SK-N-DZ (cell line): Measurements from ENCODE around the gene NRAP.

ENCODE experiments used
- DNase-seq: peaks from one replicate; pipeline ENCODE4 v3.0.0-alpha.2; 2015; ENCODE audit warnings: low spot score

The NRAP gene

DNA sequence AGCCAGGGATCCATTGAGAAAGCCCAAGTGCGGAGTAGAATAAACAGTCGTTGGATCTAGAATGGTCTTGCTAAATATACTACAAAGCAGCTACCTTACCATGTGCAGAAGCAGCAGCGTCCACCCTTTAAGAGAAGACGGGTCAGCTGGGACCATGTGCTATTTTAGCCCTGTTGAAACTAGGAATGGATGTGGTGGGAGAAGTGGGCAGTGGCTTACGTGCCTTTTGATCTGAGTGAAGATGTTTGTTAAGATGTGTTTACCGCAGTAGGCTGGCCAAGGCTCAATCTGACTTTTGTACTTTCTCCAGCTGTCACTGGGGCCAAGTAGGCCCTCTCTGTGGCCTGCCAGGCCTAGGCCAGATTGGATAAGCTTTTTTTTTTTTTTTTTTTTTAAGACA is 101.8 kb downstream of the NRAP start:
- DNase-seq, result no peak

DNA sequence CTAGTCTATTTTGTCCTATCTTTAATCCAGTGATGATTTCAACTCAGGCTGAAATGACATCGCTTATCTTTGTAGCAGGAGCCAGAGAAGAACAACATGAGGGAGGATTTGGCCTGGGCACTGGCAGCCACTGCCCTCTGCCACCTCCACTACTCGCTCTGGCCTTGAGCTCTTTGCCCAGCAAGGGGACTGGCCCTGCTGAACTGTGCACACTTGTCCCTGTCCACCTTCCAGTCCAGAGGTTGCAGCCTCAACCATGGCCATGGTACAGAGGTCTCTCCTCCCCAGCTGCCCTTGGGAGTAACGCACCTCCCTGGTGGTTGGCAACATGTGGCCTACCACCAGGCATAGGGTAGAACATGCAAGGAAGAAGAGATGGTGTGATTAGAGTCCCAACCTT is 102.6 kb downstream of the NRAP start:
- DNase-seq, result no peak

DNA sequence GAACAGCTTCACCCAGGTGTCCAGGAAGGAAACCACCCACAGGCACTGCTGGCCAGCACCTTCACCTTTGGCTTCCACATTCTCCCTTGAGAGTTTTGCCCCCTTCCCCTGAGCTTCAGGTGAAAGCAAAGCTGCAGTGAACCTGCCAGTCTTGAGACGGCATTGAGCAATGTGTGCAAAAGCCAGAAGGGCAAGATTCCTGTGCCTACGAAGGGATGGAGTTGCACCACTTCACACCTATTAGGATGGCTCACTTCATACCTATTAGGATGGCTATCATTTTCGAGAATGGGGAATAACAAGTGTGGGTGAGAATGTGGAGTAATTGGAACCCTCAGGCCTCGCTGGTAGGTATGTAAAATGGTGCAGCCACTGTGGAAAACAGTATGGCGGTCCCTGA is 103.8 kb downstream of the NRAP start:
- DNase-seq, result no peak

DNA sequence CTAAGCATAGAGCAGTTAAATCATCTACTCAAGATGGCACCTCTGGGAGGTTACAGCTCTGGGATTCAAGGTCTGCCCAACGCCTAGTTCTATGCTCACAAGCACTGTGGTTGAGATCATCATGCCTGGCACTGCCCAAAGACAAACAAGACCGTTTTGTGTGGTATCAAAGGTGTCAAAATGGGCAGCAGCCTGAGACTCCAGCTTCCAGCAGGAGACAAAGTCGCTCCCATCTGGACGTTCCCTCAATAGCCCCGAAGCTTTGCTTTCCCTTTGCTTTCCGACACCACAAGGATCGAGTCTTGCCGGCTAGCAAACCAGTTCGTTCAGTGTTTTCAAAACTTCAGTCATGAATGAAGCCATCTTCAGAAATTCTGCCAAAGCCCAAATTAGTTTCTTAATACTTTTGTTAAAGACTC is 105.9 kb downstream of the NRAP start:
- no peak for DNase-seq

DNA sequence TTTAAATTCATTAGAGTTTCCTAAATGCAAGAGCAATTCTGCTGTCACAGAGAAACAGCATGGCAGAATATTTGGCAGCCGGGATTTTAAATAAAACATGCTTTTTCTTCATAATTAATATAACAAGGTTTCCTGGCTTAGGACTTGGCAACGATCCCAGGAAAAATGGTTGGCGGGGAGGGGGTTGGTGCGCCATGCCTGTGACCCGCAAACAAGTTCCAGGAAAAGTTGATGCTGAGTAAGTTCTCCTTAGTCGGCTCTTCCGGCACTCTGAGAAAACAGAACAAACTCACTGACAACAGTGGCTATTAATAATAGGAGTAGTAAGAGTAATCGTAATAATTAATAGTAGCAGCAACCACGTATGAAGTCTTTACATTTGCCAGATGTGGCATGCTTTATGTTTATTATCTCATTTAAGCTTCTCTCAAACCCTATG is 106.4 kb downstream of the NRAP start:
- DNase-seq, result no peak

DNA sequence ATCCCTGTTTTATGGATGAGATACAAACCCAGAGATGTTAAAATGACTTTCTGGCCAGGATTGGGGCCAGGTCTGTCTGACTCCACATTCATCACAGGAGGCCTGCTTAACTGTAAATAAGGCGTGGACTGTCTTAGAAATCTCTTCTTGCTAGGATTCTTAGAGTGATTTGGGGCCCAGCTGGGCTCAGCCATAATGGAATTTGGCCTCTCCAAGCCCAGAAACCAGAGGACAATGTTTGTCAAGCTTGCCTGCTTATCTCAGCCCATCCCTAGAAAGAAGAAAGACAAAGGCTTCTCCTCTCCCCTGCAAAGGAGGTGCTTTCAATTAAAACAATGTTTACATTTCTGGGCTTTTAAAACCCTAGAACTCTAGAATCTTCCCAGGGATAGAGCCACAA is 108.1 kb downstream of the NRAP start:
- DNase-seq, result no peak

DNA sequence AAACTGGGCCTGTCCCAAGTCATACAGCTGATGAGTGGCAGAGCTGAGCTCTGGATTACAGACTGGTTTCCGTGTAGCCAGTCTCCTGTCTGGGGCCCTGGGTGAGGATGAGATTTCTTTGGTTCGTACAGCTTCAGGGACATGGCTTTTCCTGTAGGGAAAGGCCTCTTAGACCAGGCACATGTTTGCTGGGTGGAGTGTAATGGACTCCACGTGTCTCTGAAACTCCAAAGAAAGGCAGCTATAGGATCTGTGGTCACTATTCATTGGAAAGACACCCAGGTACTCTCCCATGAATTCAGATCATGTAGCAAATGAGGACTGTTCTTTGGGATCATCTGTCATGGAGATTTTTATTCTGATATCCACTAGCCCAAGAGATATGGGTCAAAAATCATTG is 108.6 kb downstream of the NRAP start:
- no peak for DNase-seq

DNA sequence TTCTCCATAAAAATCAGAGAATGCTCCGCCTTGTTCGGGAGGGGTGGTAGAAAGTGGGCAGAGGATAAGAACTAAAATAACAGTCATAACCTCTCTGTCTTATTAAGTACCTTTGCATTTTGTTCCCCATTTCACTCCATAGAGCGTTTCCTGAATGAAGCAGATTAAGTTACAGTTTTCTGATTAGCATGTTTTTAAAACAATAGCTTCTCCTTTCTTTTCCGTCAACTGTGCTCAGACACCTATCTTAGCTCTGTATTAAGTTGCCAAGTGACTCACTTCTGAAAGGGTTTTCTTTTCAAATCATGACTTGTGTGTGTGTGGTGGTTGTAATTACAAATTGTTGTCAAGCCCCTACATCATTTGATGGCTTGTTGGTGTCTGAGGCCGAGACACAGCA is 109.6 kb downstream of the NRAP start:
- no peak for DNase-seq

DNA sequence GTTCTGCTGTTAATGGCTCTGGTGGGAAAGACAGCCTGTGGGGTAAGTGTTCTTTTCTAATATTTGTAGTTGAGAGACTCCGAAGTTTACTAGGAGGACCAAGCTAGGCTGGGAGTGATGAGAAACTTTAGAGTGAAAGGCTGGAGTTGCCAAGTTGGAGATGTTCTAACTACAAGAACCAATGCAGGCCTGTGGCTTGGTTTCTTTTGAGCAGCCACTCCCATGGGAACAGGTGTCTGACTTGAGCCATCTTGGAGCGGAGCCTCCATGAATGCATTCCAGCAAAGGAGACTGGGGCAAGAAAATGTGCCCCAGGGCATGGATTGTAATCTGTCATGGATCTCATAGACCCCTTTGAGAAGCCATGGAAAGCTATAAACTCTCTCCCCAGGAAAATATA is 110.7 kb downstream of the NRAP start:
- no peak for DNase-seq

DNA sequence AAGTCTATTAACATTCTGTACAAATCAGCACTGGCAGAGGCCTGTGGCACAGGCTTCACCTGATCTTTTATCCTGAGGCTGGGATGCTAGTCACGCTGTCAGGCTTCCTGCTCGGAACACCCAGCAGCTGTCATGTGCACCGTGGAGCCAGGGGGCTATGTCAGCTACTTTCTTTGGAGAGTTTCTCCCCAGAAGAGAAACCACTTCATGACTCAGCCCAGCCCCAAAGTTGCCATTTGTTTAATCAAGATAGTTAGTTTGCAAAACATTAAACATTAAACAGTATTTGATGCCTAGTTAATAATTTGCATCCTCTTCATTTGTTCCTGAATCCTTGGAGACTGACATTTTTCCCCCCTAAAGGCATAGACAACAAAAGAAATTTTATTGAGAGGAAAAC is 111.1 kb downstream of the NRAP start, which contains the start of gene HABP2:
TSS of gene HABP2 (plus strand) at position 353 of the 400 bp plus-strand sequence. CDS start 69 bp downstream, outside the sequence.
- no peak for DNase-seq

DNA sequence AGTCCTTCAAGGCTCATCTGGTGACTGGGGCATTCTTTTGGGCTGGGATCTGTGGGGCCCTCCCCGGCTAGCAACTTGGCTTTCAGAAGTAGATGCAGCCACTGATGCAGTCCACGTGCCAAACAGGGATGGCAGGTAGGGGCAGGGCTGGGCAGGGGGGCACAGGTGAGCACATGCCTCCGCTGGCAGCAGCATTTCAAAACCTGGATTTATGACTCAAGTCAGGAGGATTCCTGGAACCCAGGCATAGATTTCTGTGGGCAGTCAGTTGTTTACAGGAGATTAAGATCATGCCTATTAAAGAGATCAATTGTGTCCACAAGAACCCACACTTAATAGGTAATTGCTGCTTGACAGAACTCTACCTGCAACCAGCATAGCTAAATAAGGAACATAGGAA is 111.8 kb downstream of the NRAP start:
- DNase-seq, result no peak

DNA sequence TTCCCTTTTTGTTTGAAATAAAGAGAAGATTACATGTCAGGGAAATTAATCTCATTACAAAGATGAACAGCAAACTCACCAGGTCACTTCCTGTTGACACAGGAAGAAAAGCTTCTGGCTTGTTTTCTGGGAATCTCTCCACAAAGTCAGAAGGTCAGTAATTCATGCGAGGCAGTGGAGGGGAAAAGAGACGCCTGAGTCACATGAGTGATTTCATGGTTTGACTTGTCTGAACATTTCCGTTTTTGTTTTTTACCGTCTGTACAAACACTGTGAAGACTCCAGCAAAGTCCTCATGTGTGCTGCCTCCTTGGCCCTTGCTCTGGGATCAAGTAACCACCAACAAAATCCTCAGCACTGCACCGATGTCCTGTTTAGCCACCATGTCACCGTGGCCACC is 113.5 kb downstream of the NRAP start:
- DNase-seq, result no peak

DNA sequence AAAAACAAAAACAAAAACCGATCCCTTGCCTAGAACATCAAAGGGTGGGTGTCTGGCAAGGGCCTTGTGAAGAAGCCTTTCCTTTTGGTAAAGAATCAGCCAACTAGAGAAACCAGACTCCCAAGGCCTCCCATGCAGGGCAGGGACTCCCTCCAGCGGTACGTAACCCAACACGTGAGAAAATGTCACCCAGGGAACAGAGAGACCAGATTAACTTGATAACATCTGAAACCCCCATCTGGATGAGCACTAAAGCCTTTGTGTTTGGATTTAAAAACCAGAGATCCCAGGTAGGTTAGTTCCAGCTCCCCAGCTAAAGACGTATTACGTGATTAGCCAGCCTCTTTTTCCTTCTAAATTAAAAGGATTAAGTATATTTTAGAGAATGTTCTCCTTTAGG is 114.0 kb downstream of the NRAP start:
- peak; percentile 47 for DNase-seq

DNA sequence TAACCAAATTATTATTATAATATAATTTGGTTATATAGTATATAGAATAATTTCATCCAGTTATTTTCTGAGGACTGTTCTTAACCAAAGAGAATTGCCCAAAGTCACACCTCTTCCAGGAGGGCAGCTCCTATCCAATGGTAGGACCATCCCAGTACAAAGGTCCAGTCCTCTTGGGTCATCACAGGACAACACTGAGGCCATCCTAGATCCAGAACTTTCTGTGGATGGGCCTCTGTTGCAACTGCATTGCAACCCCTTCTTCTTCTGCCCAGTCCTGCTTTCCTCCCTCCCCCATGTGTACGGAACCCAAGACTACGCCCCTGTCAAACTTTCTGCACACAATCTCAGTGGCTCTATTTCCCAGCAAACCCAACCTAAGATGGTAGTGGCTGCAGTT is 116.4 kb downstream of the NRAP start:
- DNase-seq, result no peak

DNA sequence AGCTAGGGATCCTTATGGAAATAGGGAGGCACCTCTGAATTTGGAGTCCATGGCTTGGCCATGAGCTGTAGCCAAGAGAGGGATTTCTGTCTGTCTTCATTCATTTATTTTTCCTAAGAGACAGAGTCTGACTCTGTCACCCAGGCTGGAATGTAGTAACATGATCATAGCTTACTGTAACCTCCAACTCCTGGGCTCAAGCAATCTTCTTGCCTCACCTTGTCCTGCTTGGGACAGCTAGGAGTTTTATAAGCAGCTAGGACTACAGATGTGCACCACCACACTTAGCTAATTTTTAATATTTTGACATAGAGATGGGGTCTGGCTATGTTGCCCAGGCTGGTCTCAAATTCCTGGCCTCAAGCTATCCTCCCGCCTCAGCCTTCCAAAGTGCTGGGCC is 119.4 kb downstream of the NRAP start:
- no peak for DNase-seq

DNA sequence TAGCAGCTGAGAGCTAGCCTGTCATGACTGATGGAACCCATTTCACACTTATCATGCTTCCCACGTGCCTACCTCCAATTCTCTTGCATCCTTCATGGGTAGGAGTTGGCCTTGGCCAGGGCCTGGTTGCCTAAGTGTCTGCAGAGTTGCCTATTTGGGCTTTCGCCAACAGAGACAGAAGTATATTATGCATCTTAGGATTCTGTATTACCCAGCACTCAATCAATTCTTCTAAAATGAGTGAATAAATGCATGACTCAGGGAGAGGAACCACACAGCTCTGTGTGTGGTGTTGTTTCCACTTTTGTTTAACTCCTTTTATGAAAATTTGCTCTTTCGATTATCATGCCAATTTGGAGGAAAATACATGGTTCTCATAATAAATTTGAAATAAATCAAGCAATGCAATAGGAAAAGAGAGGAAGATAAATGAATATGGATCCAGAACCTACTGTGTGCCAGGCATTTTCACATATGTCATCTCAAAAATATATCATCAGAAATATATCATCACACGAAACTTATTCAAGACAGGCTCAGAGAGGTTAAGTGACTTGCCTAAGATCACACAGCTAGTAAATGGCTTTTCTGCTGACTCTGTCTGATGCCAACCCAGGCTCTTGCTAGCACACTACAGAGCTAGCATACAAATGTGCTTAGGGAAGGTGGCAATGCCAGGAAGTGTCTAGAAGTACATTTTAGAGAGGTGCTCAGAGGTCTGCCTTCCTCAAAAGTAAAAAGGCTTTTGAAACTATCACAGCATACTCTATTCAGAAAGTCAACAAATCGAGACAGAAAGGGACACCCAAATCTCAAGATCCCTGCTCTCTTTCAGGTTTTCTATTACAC is 120.5 kb downstream of the NRAP start:
- DNase-seq, result no peak

DNA sequence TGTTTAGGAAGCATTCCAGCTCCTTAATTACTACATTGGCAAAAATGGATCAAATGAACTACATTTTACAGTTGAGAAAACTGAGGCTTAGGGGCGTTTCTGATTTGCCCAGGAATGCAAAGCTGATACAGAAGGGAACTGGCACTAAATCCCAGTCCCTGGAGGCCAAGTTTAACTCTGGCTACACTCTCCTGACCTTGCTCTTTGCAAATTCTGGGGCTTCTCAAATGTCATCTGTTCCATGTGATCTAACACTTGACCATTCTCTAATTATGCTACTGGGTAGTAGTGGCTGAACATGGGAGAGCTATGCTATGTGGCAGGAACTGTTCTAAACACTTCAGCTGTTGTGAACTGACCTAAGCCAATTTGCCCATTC is 122.3 kb downstream of the NRAP start:
- DNase-seq, result no peak

DNA sequence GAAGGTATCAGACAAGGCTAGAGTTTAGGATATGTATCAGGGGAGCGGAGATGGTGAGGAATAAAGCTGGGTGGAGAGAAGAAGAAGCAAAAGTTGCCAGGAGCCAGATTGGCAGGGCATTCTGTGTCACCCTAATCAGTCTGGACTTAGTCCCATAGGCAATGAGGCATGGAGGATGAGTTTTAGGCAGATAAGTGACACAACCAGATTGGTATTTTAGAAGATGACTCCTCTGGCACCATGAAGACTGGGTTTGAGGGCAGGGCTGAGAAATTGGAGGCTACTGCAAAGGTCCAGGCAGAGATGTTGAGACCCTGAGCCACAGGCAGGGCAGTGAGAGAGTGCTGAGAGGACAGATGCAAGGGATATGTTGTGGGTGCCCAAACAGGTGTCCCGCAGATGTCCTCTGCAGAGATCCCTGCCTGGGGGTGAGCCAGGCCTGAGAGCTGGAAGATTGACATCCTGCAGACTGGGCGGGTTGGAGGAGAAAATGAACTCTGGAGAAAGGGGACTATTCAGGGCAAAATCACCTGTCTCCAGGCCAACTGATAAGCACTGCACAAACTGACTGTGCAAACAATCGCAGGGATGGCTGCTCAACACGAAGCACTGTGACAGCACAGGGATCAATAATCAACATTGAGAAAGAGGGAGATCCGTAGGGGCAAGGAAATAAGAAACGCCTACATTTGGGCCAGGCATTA is 122.8 kb downstream of the NRAP start:
- no peak for DNase-seq

DNA sequence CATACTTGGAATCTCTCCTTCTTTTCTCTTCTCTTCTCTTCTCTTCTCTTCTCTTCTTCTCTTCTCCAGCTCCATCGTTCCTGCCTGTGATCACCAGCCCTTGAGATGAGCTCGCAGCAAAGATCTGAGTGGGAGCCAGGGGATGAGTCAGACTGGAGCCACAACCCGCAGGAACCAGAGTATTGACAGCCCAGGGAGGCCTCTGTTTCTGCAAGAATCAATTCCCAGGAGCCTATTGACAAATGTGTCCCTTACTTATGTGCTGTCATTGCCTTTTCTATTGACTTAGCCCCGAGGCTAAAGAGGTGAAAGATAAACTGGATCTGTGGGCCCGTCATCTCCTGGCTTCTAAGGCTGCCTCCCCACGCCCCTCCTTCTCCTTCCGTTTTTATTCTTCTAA is 124.1 kb downstream of the NRAP start:
- no peak for DNase-seq
